ENCODE results near the gene PCSK6.

GRCh38 chr15:101407966-101408775 is 81.3 kb downstream of the PCSK6 start:
- TF ChIP-seq EZH2phosphoT487 (IDR thresholded peaks at IDR 0.05; ENCODE audit: insufficient read depth, low read depth) (no peak), EZH2 (IDR thresholded peaks at IDR 0.05; ENCODE audit: insufficient read depth, poor library complexity, severe bottlenecking) (no peak)
